ENCODE data around the gene ERICH3. TPM values are rescaled to one million over a fixed set of nuclear protein-coding genes. Genes with fewer than 3 reads are reported as not detected.

Gene ERICH3
- total and polyA plus RNA-seq, 2 experiments from 2014 or later, result 0.47 TPM; not detected in 1

- Histone ChIP-seq H3K36me3 (replicated peaks; ENCODE audit: insufficient read depth, low read depth) (no peaks in the 10 kb centered on the region), H3K4me1 (ENCODE audit: insufficient read depth) (no peaks in the 10 kb centered on the region), H3K9me3 (ENCODE audit: low read depth) (no peaks in the 10 kb centered on the region), H3K9me2 (replicated peaks; ENCODE audit: insufficient read depth) (no peaks in the 10 kb centered on the region), H3K4me3 (no peak overlapping the region), H3K27me3 (no peaks in the 10 kb centered on the region), H3K27ac (no peak overlapping the region), H3K4me2 (no peak overlapping the region), H2AFZ (no peak overlapping the region), H4K20me1 (ENCODE audit: insufficient read depth, poor library complexity, severe bottlenecking) (no peaks in the 10 kb centered on the region), H3K79me2 (no peaks in the 10 kb centered on the region)
- TF ChIP-seq EZH2 (IDR thresholded peaks at IDR 0.05; ENCODE audit: borderline replicate concordance) (no peak), CTCF (IDR thresholded peaks at IDR 0.05; ENCODE audit: poor library complexity) (no peak), EZH2phosphoT487 (IDR thresholded peaks at IDR 0.05; ENCODE audit: low read depth, severe bottlenecking, unreplicated experiment) (no peak)
- 78% methylated on average over 3 of the region's 3 CpGs for WGBS (ENCODE audit: low lambda C conversion rate, missing lambda C conversion rate)
- DNase-seq (ENCODE audit: low spot score), result no peak
Observed at GRCh38 chr1:74620242-74620641, 53.4 kb downstream of the ERICH3 start.

- H3K27me3 ChIP-seq, result no peaks in the 10 kb centered on the region
Observed at GRCh38 chr1:74618974-74619373, 54.6 kb downstream of the ERICH3 start.

GRCh38 chr1:74613894-74614293 lies 59.7 kb downstream of the ERICH3 start:
- Histone ChIP-seq H3K4me1 (ENCODE audit: insufficient read depth) (peaks cover 4% of the 10 kb centered on the region), H3K9me2 (replicated peaks; ENCODE audit: insufficient read depth) (no peaks in the 10 kb centered on the region), H3K27me3 (no peaks in the 10 kb centered on the region), H3K4me3 (no peak overlapping the region), H4K20me1 (ENCODE audit: insufficient read depth, poor library complexity, severe bottlenecking) (no peaks in the 10 kb centered on the region), H3K79me2 (no peaks in the 10 kb centered on the region), H3K36me3 (replicated peaks; ENCODE audit: insufficient read depth, low read depth) (no peaks in the 10 kb centered on the region), H2AFZ (no peak overlapping the region), H3K4me2 (no peak overlapping the region), H3K27ac (no peak overlapping the region), H3K9me3 (ENCODE audit: low read depth) (no peaks in the 10 kb centered on the region)
- WGBS (ENCODE audit: low lambda C conversion rate, missing lambda C conversion rate), result 80% methylated on average over 2 of the region's 2 CpGs
- DNase-seq (ENCODE audit: low spot score), result no peak
- TF ChIP-seq CTCF (IDR thresholded peaks at IDR 0.05; ENCODE audit: poor library complexity), result no peak
- no peak for TF ChIP-seq EZH2phosphoT487 (IDR thresholded peaks at IDR 0.05; ENCODE audit: low read depth, severe bottlenecking, unreplicated experiment)
- TF ChIP-seq EZH2 (IDR thresholded peaks at IDR 0.05; ENCODE audit: borderline replicate concordance), result no peak

More at GRCh38 chr1:74618974-74619373, 54.6 kb downstream of the ERICH3 start:
- H4K20me1 ChIP-seq (ENCODE audit: insufficient read depth, poor library complexity, severe bottlenecking), result no peaks in the 10 kb centered on the region
- H2AFZ ChIP-seq, result no peak overlapping the region
- no peaks in the 10 kb centered on the region for H3K4me1 ChIP-seq (ENCODE audit: insufficient read depth)
- TF ChIP-seq CTCF (IDR thresholded peaks at IDR 0.05; ENCODE audit: poor library complexity), result no peak
- no peak for TF ChIP-seq EZH2 (IDR thresholded peaks at IDR 0.05; ENCODE audit: borderline replicate concordance)
- TF ChIP-seq EZH2phosphoT487 (IDR thresholded peaks at IDR 0.05; ENCODE audit: low read depth, severe bottlenecking, unreplicated experiment), result no peak
- no peaks in the 10 kb centered on the region for H3K9me3 ChIP-seq (ENCODE audit: low read depth)
- no peaks in the 10 kb centered on the region for H3K9me2 ChIP-seq (replicated peaks; ENCODE audit: insufficient read depth)
- DNase-seq (ENCODE audit: low spot score), result no peak
- WGBS (ENCODE audit: low lambda C conversion rate, missing lambda C conversion rate), result 88% methylated on average over 2 of the region's 2 CpGs
- H3K4me3 ChIP-seq, result no peak overlapping the region
- H3K27ac ChIP-seq, result no peak overlapping the region
- no peaks in the 10 kb centered on the region for H3K79me2 ChIP-seq
- H3K4me2 ChIP-seq, result no peak overlapping the region
- no peaks in the 10 kb centered on the region for H3K36me3 ChIP-seq (replicated peaks; ENCODE audit: insufficient read depth, low read depth)

GRCh38 chr1:74611887-74612286 lies 61.7 kb downstream of the ERICH3 start:
- Histone ChIP-seq H3K9me3 (ENCODE audit: low read depth) (no peaks in the 10 kb centered on the region), H3K36me3 (replicated peaks; ENCODE audit: insufficient read depth, low read depth) (no peaks in the 10 kb centered on the region), H2AFZ (no peak overlapping the region), H3K4me1 (ENCODE audit: insufficient read depth) (peaks cover 4% of the 10 kb centered on the region), H3K9me2 (replicated peaks; ENCODE audit: insufficient read depth) (no peaks in the 10 kb centered on the region), H3K4me3 (no peak overlapping the region), H3K27me3 (no peaks in the 10 kb centered on the region), H4K20me1 (ENCODE audit: insufficient read depth, poor library complexity, severe bottlenecking) (no peaks in the 10 kb centered on the region), H3K79me2 (no peaks in the 10 kb centered on the region), H3K4me2 (peak overlapping the region; percentile 41), H3K27ac (no peak overlapping the region)
- WGBS (ENCODE audit: low lambda C conversion rate, missing lambda C conversion rate), result 65% methylated on average over 2 of the region's 2 CpGs
- no peak for TF ChIP-seq EZH2 (IDR thresholded peaks at IDR 0.05; ENCODE audit: borderline replicate concordance)
- TF ChIP-seq CTCF (IDR thresholded peaks at IDR 0.05; ENCODE audit: poor library complexity), result no peak
- no peak for DNase-seq (ENCODE audit: low spot score)
